Measurements from ENCODE around the gene SLC22A17.

Gene SLC22A17

DNA sequence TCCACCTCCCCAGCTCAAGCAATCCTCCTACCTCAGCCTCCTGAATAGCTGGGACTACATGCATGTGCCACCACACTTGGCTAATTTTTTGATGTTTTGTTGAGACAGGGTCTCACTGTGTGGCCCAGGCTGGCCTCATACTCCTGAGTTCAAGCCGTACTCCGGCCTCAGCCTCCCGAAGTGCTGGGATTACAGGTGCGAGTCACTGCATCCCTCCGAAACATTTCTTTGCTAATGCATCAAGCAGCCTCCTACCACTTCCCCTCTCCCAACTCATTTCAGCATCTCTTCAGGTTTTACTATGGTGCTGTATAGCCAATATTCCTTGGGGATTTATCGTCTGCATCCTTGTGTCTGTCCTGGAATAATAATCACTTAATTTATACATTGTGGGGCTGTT lies 2.3 kb upstream of the SLC22A17 start:
- H3K4me1 ChIP-seq, result no peaks in the 10 kb centered on the region
- no peak for TF ChIP-seq Cebpa-rat (IDR thresholded peaks at IDR 0.05)
- H3K9me3 ChIP-seq (replicated peaks in 1 of 11), result peaks cover 6 to 18% (median 13%) of the 10 kb centered on the region in 11 experiments; a peak in 16 of 22 replicates
- H3K4me2 ChIP-seq, result no peak overlapping the region
- no peaks in the 10 kb centered on the region for H3K27me3 ChIP-seq
- no peak overlapping the region for H3K4me3 ChIP-seq
- no peaks in the 10 kb centered on the region for H3K36me3 ChIP-seq
- no peaks in the 10 kb centered on the region for H4K20me1 ChIP-seq
- H3K9ac ChIP-seq, result no peak overlapping the region
- H3K27ac ChIP-seq, result no peak overlapping the region

- Histone ChIP-seq H4K20me1 (no peaks in the 10 kb centered on the region), H3K36me3 (no peaks in the 10 kb centered on the region), H3K9me3 (replicated peaks in 1 of 11) (peaks cover 6 to 18% (median 13%) of the 10 kb centered on the region in 11 experiments; a peak in 16 of 22 replicates), H3K4me1 (no peaks in the 10 kb centered on the region), H3K4me2 (no peak overlapping the region), H3K9ac (no peak overlapping the region), H3K27ac (no peak overlapping the region), H3K27me3 (no peaks in the 10 kb centered on the region), H3K4me3 (no peak overlapping the region)
- no peak for TF ChIP-seq Cebpa-rat (IDR thresholded peaks at IDR 0.05)
These were observed 720 bp upstream of the SLC22A17 start for GRCh38 chr14:23353433-23353780.

- no peak for TF ChIP-seq Cebpa-rat (IDR thresholded peaks at IDR 0.05)
- H3K27me3 ChIP-seq, result no peaks in the 10 kb centered on the region
- no peak overlapping the region for H3K9ac ChIP-seq
- H3K4me3 ChIP-seq, result no peak overlapping the region
- H3K27ac ChIP-seq, result no peak overlapping the region
- H3K9me3 ChIP-seq (replicated peaks in 1 of 11), result peaks cover 6 to 18% (median 13%) of the 10 kb centered on the region in 11 experiments; a peak in 16 of 22 replicates
- H3K4me2 ChIP-seq, result no peak overlapping the region
- H3K4me1 ChIP-seq, result no peaks in the 10 kb centered on the region
- H4K20me1 ChIP-seq, result no peaks in the 10 kb centered on the region
- no peaks in the 10 kb centered on the region for H3K36me3 ChIP-seq
These were observed 794 bp downstream of the SLC22A17 start for GRCh38 chr14:23351681-23352505.

DNA sequence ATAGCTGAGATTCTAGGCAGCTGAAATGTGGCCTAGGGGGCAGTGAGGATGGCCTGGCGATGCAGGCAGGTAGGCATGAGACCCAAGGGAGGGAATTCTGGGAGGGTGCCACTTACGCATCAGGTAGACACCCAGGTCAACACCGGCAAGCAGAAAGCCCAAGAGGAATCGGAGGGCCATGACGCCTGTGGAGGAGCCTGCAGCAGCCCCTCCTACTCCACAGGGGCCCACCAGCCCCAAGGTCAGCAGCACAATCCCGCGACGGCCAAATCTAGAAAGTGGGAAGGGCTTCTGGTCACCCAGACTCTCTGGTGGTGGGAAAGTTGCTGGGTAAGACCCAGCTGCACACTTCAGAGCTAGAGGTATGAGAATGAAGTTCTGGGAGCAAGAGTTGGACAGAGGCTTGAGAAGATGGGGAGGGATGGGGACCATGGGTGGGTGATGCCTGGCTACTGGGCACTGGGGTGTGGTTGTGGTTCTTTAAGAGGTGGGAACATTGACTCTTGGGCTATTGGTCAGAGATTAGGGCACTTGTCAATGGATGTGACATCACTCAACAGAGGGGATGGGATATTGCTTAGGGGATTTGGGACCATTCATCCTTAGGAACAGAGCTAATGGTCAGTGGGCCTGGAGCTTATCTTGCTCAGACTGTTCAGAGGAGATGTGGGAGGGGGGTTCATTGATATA lies 3.4 kb downstream of the SLC22A17 start:
- H3K4me2 ChIP-seq, result no peak overlapping the region
- H3K9ac ChIP-seq, result no peak overlapping the region
- H3K27me3 ChIP-seq, result no peaks in the 10 kb centered on the region
- H3K9me3 ChIP-seq (replicated peaks in 1 of 11), result peaks cover 6 to 18% (median 13%) of the 10 kb centered on the region in 11 experiments; a peak in 16 of 22 replicates
- no peaks in the 10 kb centered on the region; a peak in 1 of 22 replicates for H4K20me1 ChIP-seq
- no peaks in the 10 kb centered on the region for H3K4me1 ChIP-seq
- no peak for TF ChIP-seq Cebpa-rat (IDR thresholded peaks at IDR 0.05)
- H3K36me3 ChIP-seq, result no peaks in the 10 kb centered on the region
- H3K27ac ChIP-seq, result no peak overlapping the region
- H3K4me3 ChIP-seq, result no peak overlapping the region

- H3K9me3 ChIP-seq (replicated peaks in 1 of 11), result peaks cover 6 to 18% (median 13%) of the 10 kb centered on the region in 11 experiments; a peak in 16 of 22 replicates
- H3K36me3 ChIP-seq, result no peaks in the 10 kb centered on the region
- H3K27me3 ChIP-seq, result no peaks in the 10 kb centered on the region
- H4K20me1 ChIP-seq, result no peaks in the 10 kb centered on the region; a peak in 1 of 22 replicates
- no peak overlapping the region for H3K27ac ChIP-seq
- no peaks in the 10 kb centered on the region for H3K4me1 ChIP-seq
- TF ChIP-seq Cebpa-rat (IDR thresholded peaks at IDR 0.05), result no peak
- H3K9ac ChIP-seq, result no peak overlapping the region
- H3K4me3 ChIP-seq, result no peak overlapping the region
- H3K4me2 ChIP-seq, result no peak overlapping the region
These were observed 4.4 kb downstream of the SLC22A17 start for GRCh38 chr14:23348297-23348655.

DNA sequence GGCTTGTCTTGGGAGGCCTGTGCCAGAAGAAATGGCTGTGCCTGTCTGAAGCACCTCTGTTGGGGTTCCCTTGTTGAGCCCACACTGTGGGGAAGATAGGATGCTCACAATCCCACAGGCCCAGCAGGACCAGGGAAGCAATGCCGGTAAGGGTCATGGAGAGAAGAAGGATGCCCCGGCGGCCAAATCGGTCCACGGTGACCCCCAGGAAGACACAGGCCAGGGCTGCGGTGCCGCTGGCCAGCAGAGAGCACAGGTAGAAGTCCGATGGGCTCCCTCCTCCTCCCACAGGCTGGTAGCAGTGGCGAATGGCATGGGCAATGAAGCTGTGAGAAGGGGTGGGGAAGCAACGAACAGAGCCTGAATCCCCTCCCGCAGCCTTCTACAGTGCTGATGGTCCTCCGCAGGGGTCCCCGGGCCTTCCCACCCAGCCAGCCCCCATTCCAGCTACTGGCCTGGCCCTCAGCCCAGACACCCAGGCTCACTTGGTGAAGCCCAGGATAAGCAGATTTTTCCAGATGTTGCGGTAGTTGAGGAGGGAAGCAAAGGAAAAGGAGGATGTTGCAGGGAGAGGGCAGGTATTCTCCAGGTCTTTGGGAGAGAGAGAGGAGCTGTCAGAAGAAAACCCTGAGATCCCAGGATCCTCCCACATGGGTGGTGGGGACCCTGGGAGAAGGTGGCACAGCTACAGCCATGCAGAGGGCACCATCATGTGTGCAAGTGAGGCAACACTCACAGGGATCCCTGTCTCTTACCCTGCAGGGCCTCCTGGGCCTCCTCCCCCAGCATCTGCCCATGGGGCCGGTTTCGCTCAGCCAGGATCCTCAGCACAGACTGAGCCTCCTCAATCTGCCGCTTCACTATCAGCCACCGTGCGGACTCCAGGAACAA lies 5.0 kb downstream of the SLC22A17 start:
- TF ChIP-seq Cebpa-rat (IDR thresholded peaks at IDR 0.05), result no peak
- Histone ChIP-seq H3K9me3 (replicated peaks in 1 of 11) (peaks cover 6 to 18% (median 14%) of the 10 kb centered on the region in 11 experiments; a peak in 16 of 22 replicates), H3K27me3 (no peaks in the 10 kb centered on the region), H3K9ac (no peak overlapping the region), H4K20me1 (no peaks in the 10 kb centered on the region; a peak in 1 of 22 replicates), H3K4me2 (no peak overlapping the region), H3K27ac (no peak overlapping the region), H3K4me1 (no peaks in the 10 kb centered on the region), H3K36me3 (no peaks in the 10 kb centered on the region), H3K4me3 (no peak overlapping the region)

- no peaks in the 10 kb centered on the region for H3K27me3 ChIP-seq
- H3K4me3 ChIP-seq, result no peak overlapping the region
- no peak overlapping the region for H3K9ac ChIP-seq
- no peak for TF ChIP-seq Cebpa-rat (IDR thresholded peaks at IDR 0.05)
- H3K27ac ChIP-seq, result no peak overlapping the region
- no peaks in the 10 kb centered on the region; a peak in 1 of 22 replicates for H4K20me1 ChIP-seq
- peaks cover 2 to 17% (median 8%) of the 10 kb centered on the region in 11 experiments; a peak in 19 of 22 replicates for H3K9me3 ChIP-seq (replicated peaks in 1 of 11)
- no peaks in the 10 kb centered on the region for H3K4me1 ChIP-seq
- H3K4me2 ChIP-seq, result no peak overlapping the region
- H3K36me3 ChIP-seq, result no peaks in the 10 kb centered on the region
These were observed 5.8 kb downstream of the SLC22A17 start for GRCh38 chr14:23346693-23347405.

DNA sequence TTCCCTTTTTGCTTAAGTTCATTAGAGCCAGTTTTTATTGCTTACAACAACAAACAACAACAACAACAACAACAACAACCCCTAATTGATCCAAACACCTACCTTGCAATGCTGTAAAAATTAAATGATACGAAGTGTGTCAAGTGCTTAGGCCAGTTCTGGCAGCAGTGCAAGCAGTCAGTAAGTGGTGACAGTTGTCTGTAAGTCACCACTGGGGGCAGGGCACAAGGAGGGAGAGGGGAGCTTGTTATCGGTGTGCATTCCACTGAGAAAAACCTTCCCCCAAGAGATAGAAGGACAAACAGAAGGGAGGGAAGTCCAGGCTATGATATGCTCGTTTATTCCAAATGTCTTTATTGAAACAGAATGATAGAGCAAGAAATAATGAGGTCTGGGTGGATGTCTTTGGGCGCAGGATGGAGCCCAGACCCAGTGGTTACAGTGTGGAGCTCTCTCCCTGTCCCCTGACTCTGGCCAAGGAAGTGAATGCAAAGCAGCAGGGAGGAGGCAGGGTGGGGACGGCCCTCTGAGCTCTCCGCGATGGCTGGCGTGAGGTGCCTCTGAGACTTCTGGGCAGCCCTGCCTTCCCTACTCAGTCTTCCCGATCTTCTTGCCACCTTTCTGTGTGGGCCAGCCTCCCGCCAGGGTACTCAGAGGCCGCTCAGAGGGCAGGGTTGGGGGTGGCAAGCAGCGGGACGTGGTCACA lies 6.5 kb downstream of the SLC22A17 start:
- H3K4me2 ChIP-seq, result no peak overlapping the region
- H3K9ac ChIP-seq, result no peak overlapping the region
- no peaks in the 10 kb centered on the region; a peak in 1 of 22 replicates for H4K20me1 ChIP-seq
- no peaks in the 10 kb centered on the region for H3K36me3 ChIP-seq
- no peaks in the 10 kb centered on the region for H3K4me1 ChIP-seq
- H3K9me3 ChIP-seq (replicated peaks in 1 of 11), result peaks cover 7 to 19% (median 9%) of the 10 kb centered on the region in 11 experiments; a peak in 20 of 22 replicates
- no peak overlapping the region for H3K4me3 ChIP-seq
- no peaks in the 10 kb centered on the region for H3K27me3 ChIP-seq
- no peak for TF ChIP-seq Cebpa-rat (IDR thresholded peaks at IDR 0.05)
- no peak overlapping the region for H3K27ac ChIP-seq
